WTC11 (cell line): ENCODE measurements around the gene NDUFAF8. TPM values are rescaled to one million over a fixed set of nuclear protein-coding genes. Genes with fewer than 3 reads are reported as not detected.

Experiments
- ATAC-seq: fragments of 200-7000 bp; cut with Tn5 transposase; 2 replicates; pipeline ENCODE4 v1.10.0; 2021; ENCODE audit warnings: mild to moderate bottlenecking, moderate library complexity
- CTCF ChIA-PET: fragments of 300-600 bp; sonication (Branson Sonifier 250); formaldehyde crosslinking; loops from one replicate; lab custom pipeline; 2021; ENCODE audit warnings: antibody characterized with exemption; lab: Charles Lee
- POLR2A ChIA-PET: fragments of 350-600 bp; sonication (Branson Sonifier 250); formaldehyde crosslinking; loops from one replicate; lab custom pipeline; 2021; ENCODE audit warnings: antibody characterized with exemption; lab: Charles Lee
- DNase-seq: peaks from one replicate; pipeline ENCODE4 v3.0.0; 2021; ENCODE audit warnings: low spot score
- H3K27ac Mint-ChIP-seq: 2 replicates; pipeline ENCODE4 v1.8.0; 2021; ENCODE audit warnings: mixed read lengths
- H3K27me3 Mint-ChIP-seq: 2 replicates; pipeline ENCODE4 v1.8.0; 2021; ENCODE audit warnings: low read depth, mild to moderate bottlenecking, moderate library complexity, mixed read lengths
- H3K36me3 Mint-ChIP-seq: 2 replicates; pipeline ENCODE4 v1.8.0; 2021; ENCODE audit warnings: mixed read lengths
- H3K4me1 Mint-ChIP-seq: 2 replicates; pipeline ENCODE4 v1.8.0; 2022; ENCODE audit warnings: mixed read lengths
- H3K4me3 Mint-ChIP-seq: 2 replicates; pipeline ENCODE4 v1.8.0; 2021; ENCODE audit warnings: mild to moderate bottlenecking, moderate library complexity, mixed read lengths
- H3K9me3 Mint-ChIP-seq: 2 replicates; pipeline ENCODE4 v1.8.0; 2021; ENCODE audit warnings: mixed read lengths
- ATF1 ChIP-seq: sonication (generic); formaldehyde crosslinking; IDR thresholded peaks from 2 replicates; pipeline ENCODE4 v1.8.1; 2023; ENCODE audit warnings: mild to moderate bottlenecking, moderate library complexity, missing genetic modification reagents
- ATF3 ChIP-seq: sonication (generic); formaldehyde crosslinking; conservative IDR thresholded peaks from 2 replicates; pipeline ENCODE4 v1.8.1; 2022; ENCODE audit warnings: mild to moderate bottlenecking, missing genetic modification reagents
- CREM ChIP-seq: sonication (generic); formaldehyde crosslinking; IDR thresholded peaks from 2 replicates; pipeline ENCODE4 v1.8.1; 2022; ENCODE audit warnings: mild to moderate bottlenecking, missing genetic modification reagents, moderate library complexity
- E2F5 ChIP-seq: sonication (generic); formaldehyde crosslinking; IDR thresholded peaks from 2 replicates; pipeline ENCODE4 v1.8.1; 2022; ENCODE audit warnings: mild to moderate bottlenecking, moderate library complexity, missing genetic modification reagents
- FOXJ3 ChIP-seq: sonication (generic); formaldehyde crosslinking; IDR thresholded peaks from 2 replicates; pipeline ENCODE4 v1.9.0; 2021; ENCODE audit warnings: missing genetic modification reagents, mild to moderate bottlenecking, borderline replicate concordance
- GABPB1 ChIP-seq: sonication (generic); formaldehyde crosslinking; IDR thresholded peaks from 2 replicates; pipeline ENCODE4 v1.8.1; 2023; ENCODE audit warnings: mild to moderate bottlenecking, missing genetic modification reagents
- NFATC4 ChIP-seq: fragments of 250-450 bp; sonication (Bioruptor Pico); IDR thresholded peaks from 2 replicates; pipeline ENCODE4 v1.9.0; 2021; ENCODE audit warnings: mild to moderate bottlenecking
- NFE2L1 ChIP-seq: sonication (generic); formaldehyde crosslinking; IDR thresholded peaks from 2 replicates; pipeline ENCODE4 v1.8.1; 2023; ENCODE audit warnings: missing genetic modification reagents
- NFYB ChIP-seq: sonication (generic); formaldehyde crosslinking; conservative IDR thresholded peaks from 2 replicates; pipeline ENCODE4 v1.8.0; 2022; ENCODE audit warnings: low read depth, missing genetic modification reagents
- NR1H2 ChIP-seq: sonication (generic); formaldehyde crosslinking; IDR thresholded peaks from 2 replicates; pipeline ENCODE4 v1.9.0; 2021; ENCODE audit warnings: mild to moderate bottlenecking, moderate library complexity, missing genetic modification reagents
- OVOL2 ChIP-seq: fragments of 250-450 bp; sonication (Bioruptor Pico); IDR thresholded peaks from 2 replicates; pipeline ENCODE4 v1.9.0; 2021; ENCODE audit warnings: mild to moderate bottlenecking, borderline replicate concordance
- PRDM15 ChIP-seq: sonication (generic); formaldehyde crosslinking; IDR thresholded peaks from 2 replicates; pipeline ENCODE4 v1.8.0; 2022; ENCODE audit warnings: missing genetic modification reagents
- SMAD3 ChIP-seq: sonication (generic); formaldehyde crosslinking; IDR thresholded peaks from 2 replicates; pipeline ENCODE4 v1.8.0; 2022; ENCODE audit warnings: missing genetic modification reagents, mild to moderate bottlenecking, borderline replicate concordance
- SMAD4 ChIP-seq: sonication (generic); formaldehyde crosslinking; IDR thresholded peaks from 2 replicates; pipeline ENCODE4 v1.8.0; 2022; ENCODE audit warnings: mild to moderate bottlenecking, missing genetic modification reagents
- USF1 ChIP-seq: sonication (generic); formaldehyde crosslinking; IDR thresholded peaks from 2 replicates; pipeline ENCODE4 v1.8.0; 2022; ENCODE audit warnings: mild to moderate bottlenecking, missing genetic modification reagents
- USF2 ChIP-seq: sonication (generic); formaldehyde crosslinking; IDR thresholded peaks from 2 replicates; pipeline ENCODE4 v1.8.1; 2023; ENCODE audit warnings: mild to moderate bottlenecking, missing genetic modification reagents, moderate library complexity
- ZBTB43 ChIP-seq: sonication (generic); formaldehyde crosslinking; IDR thresholded peaks from 2 replicates; pipeline ENCODE4 v1.8.1; 2023; ENCODE audit warnings: mild to moderate bottlenecking, missing genetic modification reagents
- ZNF232 ChIP-seq: sonication (generic); formaldehyde crosslinking; IDR thresholded peaks from 2 replicates; pipeline ENCODE4 v1.8.0; 2022; ENCODE audit warnings: mild to moderate bottlenecking, missing genetic modification reagents
- ZNF281 ChIP-seq: sonication (generic); formaldehyde crosslinking; IDR thresholded peaks from 2 replicates; pipeline ENCODE4 v1.8.0; 2023; ENCODE audit warnings: mild to moderate bottlenecking, missing genetic modification reagents
- ZNF671 ChIP-seq: fragments of 250-450 bp; sonication (Bioruptor Pico); IDR thresholded peaks from 2 replicates; pipeline ENCODE4 v1.8.0; 2021; ENCODE audit warnings: mild to moderate bottlenecking
- total RNA-seq: library from RNA; stranded (reverse); gene quantifications from 3 replicates; pipeline ENCODE4 v1.2.3, GENCODE V29; 2021

NDUFAF8 gene
- total RNA-seq, 1 experiment from 2014 or later: 73.0 TPM

GRCh38 chr17:81274471-81274855 lies 35.3 kb downstream of the NDUFAF8 start:
- POLR2A ChIA-PET: no interaction called here
- no peak for ATAC-seq
- H3K27me3 Mint-ChIP-seq: no peaks in the 10 kb centered on the region
- no peak for TF ChIP-seq E2F5 (CRISPR knock-in tag)
- TF ChIP-seq, all 79 proteins: peak for 0
- CTCF ChIA-PET: no interaction called here
- Mint-ChIP-seq H3K4me1 (no peaks in the 10 kb centered on the region), H3K9me3 (no peaks in the 10 kb centered on the region), H3K27ac (no peak overlapping the region), H3K36me3 (peaks cover 31% of the 10 kb centered on the region), H3K4me3 (no peak overlapping the region)
- no peak for DNase-seq

- no peak overlapping the region for H3K27ac Mint-ChIP-seq
- peaks cover 29% of the 10 kb centered on the region for H3K36me3 Mint-ChIP-seq
- CTCF ChIA-PET: no interaction called here
- H3K9me3 Mint-ChIP-seq: no peaks in the 10 kb centered on the region
- no peaks in the 10 kb centered on the region for H3K27me3 Mint-ChIP-seq
- DNase-seq (no peak), ATAC-seq (no peak)
- TF ChIP-seq NFE2L1 (CRISPR knock-in tag): no peak
- no peak for TF ChIP-seq NR1H2 (CRISPR knock-in tag)
- no peak for TF ChIP-seq NFATC4 (CRISPR knock-in tag)
- TF ChIP-seq USF1 (CRISPR knock-in tag): no peak
- TF ChIP-seq FOXJ3 (CRISPR knock-in tag): no peak
- TF ChIP-seq OVOL2 (CRISPR knock-in tag): no peak
- no peak for TF ChIP-seq CREM (CRISPR knock-in tag)
- TF ChIP-seq ZNF281: no peak
- TF ChIP-seq ATF1: no peak
- TF ChIP-seq GABPB1 (CRISPR knock-in tag): no peak
- TF ChIP-seq SMAD3 (CRISPR knock-in tag): no peak
- no peak for TF ChIP-seq ATF3 (CRISPR knock-in tag)
- TF ChIP-seq NFYB (CRISPR knock-in tag): no peak
- no peak for TF ChIP-seq PRDM15 (CRISPR knock-in tag)
- no peak for TF ChIP-seq USF2 (CRISPR knock-in tag)
- no peak for TF ChIP-seq ZBTB43 (CRISPR knock-in tag)
- TF ChIP-seq ZNF671 (CRISPR knock-in tag): no peak
- TF ChIP-seq SMAD4 (CRISPR knock-in tag): no peak
- no peak for TF ChIP-seq ZNF232
- POLR2A ChIA-PET: no interaction called here
- H3K4me3 Mint-ChIP-seq: no peak overlapping the region
- no peaks in the 10 kb centered on the region for H3K4me1 Mint-ChIP-seq
These were observed 37.7 kb downstream of the NDUFAF8 start for GRCh38 chr17:81276781-81277180.
